GM10266 (cell line): ENCODE results near the gene ATP8A2.

Experiments used
- DNase-seq: peaks from one replicate; pipeline ENCODE4 v3.0.0; 2012; ENCODE audit errors: extremely low spot score
- CTCF ChIP-seq: IDR thresholded peaks from 2 replicates; pipeline ENCODE4 v1.5.1; 2012; ENCODE audit warnings: mild to moderate bottlenecking, low read depth; ENCODE audit not compliant: control insufficient read depth, insufficient read depth; ENCODE audit errors: missing control alignments

ATP8A2 gene

GRCh38 chr13:26047040-26047439 lies 675.3 kb downstream of the ATP8A2 start:
- no peak for DNase-seq
- no peak for TF ChIP-seq CTCF

- no peak for TF ChIP-seq CTCF
- no peak for DNase-seq
Observed at GRCh38 chr13:26048741-26049140, 677.0 kb downstream of the ATP8A2 start.

- TF ChIP-seq CTCF, result no peak
- DNase-seq, result no peak
Observed at GRCh38 chr13:26050568-26051230, 678.9 kb downstream of the ATP8A2 start.

GRCh38 chr13:26051231-26051656 lies 679.5 kb downstream of the ATP8A2 start:
- DNase-seq, result no peak
- no peak for TF ChIP-seq CTCF

- DNase-seq, result no peak
- no peak for TF ChIP-seq CTCF
Observed at GRCh38 chr13:26051657-26052311, 680.0 kb downstream of the ATP8A2 start, which contains the start of gene SHISA2. Gene SHISA2, minus strand, starts transcription at chr13:26052016. Its CDS starts 1,041 bp downstream, at chr13:26050975.

GRCh38 chr13:26052337-26052736 lies 680.6 kb downstream of the ATP8A2 start:
- TF ChIP-seq CTCF, result no peak
- DNase-seq, result no peak

- TF ChIP-seq CTCF, result no peak
- no peak for DNase-seq
Observed at GRCh38 chr13:26053418-26053980, 681.7 kb downstream of the ATP8A2 start.
